GM18502 (cell line): ENCODE measurements around the gene VOPP1.
"Not testable (repeated sequence)": the region's sequence is repeated elsewhere in the genome, so short reads cannot be mapped to it uniquely, and the experiment has no call there.

Experiments used
- ATAC-seq: cut with Tn5 transposase; IDR thresholded peaks from one replicate; pipeline ENCODE4 v1.9.1; 2021; ENCODE audit warnings: mild to moderate bottlenecking; ENCODE audit not compliant: unreplicated experiment, poor library complexity

VOPP1 gene

DNA sequence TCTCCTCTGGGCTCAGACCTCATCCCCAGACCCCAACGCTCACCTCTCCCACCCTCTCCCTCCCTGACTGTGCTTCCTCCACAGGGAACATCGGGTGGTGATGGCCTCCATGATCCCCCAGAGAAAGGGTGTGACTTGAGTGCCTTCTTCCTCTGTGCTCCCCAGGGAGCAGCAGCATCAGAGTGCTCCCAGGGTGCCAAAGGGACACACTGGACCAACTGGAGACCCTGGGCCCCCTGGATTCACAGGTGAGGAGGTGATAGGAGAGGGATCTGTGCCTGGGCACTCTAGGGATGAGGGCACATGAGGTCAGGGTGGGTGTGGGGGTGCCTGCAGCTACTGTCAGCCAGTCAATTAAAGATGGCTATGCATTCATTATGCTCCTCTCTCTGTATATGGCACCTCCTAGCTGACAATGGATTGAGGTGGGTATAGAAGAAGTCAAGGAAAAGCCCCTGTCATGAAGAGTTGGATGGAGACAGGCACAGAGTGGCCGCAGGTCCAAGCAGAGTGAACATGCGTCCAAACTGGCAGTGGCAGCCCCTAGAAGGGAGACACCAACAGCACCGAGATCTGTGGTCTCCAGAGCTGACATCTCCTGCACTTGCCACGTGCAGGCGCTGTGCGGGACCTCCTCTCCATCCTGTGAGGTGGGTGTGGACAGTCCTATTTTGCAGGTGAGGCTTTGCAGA, 15.5 kb upstream of the VOPP1 start:
- ATAC-seq = no peak

DNA sequence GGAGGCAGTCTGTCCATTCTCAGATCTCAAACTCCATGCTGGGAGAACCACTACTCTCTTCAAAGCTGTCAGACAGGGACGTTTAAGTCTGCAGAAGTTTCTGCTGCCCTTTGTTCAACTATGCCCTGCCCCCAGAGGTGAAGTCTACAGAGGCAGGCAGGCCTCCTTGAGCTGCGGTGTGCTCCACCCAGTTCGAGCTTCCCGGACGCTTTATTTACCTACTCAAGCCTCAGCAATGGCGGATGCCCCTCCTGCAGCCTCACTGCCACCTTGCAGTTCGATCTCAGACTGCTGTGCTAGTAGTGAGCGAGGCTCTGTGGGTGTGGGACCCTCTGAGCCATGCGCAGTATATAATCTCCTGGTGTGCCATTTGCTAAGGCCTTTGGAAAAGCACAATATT, 10.4 kb upstream of the VOPP1 start:
- ATAC-seq = not testable (repeated sequence)

DNA sequence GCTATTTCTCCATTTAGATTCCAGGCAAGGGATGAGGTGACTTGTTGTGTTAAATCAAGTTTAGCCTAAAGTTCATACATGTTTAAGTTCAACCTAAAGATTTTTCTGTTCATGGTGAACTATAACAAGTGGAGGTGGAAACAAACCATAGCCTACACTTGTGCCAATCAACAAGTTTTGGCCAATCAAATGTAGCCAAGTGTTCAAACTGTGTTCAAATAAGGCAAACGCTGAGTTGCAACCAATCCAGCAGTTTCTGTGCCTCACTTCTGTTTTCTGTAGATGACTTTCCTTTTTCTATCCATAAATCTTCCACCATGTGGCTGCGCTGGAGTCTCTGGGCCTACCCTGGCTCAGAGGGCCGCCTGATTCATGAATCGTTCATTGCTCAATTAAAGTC, 4.5 kb upstream of the VOPP1 start:
- no peak for ATAC-seq

DNA sequence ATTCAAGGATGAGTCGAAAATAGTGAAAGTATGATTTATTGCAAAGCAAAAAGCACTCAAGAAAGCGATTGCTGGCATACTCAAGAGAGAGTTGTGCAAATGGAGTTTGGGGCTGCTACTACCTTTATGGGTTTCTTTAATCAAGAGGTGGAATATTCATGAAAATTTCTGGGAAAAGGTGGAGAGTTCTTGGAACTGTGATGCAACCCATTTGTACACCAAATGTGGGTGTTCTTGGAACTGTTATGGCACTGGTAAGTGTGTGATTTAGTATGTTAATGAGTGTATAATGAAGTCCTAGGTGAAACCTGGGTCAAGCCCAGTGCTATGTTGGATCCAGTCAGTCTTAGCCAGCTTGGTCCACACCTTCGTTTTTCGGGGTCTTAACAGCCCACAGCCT, 3.4 kb upstream of the VOPP1 start:
- ATAC-seq = no peak

DNA sequence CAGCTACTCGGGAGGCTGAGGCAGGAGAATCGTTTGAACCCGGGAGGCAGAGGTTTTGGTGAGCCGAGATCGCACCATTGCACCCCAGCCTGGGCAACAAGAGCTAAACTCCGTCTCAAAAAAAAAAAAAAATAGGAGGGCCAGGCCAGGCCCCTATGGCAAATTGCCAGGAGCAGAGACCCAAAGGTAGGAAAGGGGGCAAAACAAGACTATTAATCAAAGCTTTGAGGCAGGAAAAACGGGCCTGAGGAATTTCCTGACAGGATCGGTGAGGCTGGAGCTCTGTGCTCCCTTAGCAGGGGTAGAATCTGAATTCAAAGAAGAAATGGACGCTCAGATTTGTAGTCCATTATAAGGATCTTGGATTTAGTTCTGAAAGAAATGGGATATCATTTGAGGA, 2.8 kb upstream of the VOPP1 start:
- no peak for ATAC-seq

DNA sequence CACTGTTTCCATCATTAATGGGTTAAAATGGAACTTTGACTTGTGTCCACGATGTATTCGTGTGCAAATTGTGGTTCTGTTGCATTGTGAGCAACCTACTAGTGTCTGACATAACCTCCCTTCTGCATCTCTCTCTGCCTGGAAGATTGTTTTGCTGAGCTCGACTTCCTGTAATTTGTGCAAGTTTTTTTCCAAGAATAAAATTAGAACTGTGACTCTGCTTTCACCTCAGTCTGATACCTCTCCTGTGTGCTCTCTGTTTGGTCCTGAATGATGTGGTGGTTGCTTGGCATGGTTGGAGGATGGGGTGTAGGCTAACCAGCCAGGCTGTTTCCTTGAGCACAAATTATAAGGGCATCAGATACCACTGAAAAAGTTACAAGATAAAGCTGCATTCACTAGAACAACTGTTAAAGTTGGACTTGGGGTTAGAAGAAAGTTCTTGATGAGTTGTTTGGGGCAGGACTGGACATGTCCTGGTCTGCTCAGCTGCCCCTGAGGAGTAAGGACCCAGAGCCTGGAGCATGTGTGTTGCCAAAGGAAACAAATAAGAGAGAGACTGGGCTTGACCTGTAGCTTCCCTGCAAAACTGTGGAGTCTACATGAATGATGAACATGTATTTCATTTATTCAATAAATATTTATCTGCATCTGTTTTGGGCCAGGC, 1.9 kb upstream of the VOPP1 start:
- ATAC-seq = no peak

DNA sequence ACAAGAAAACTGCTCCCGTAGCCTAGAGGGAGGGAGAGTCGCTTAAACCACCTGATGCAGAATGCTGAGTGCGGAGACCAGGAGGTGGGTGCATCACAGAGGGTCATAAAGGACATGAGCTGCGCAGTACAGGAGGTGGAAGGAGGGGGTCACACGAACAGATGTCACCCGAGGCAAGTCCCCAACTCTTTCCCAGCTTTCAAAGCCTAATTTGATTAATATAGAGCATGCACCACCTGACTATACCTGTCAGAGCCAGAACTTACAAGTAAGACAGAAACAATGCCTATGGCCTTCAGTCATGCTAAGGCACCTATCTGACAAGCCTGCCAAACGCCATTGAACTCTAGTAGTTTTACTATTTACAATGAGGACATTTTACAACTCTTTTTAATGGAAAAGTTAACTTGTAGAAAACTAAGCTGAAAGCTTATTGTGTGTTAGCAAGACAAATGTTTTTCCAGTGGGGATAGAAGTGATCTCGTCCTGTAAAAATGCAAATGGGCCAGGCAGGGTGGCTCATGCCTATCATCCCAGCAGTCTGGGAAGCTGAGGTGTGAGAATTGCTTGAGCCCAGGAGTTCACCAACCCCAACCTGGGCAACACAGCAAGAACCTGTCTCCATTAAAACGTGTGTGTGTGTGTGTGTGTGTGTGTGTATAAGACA, 1.1 kb upstream of the VOPP1 start:
- ATAC-seq = no peak

DNA sequence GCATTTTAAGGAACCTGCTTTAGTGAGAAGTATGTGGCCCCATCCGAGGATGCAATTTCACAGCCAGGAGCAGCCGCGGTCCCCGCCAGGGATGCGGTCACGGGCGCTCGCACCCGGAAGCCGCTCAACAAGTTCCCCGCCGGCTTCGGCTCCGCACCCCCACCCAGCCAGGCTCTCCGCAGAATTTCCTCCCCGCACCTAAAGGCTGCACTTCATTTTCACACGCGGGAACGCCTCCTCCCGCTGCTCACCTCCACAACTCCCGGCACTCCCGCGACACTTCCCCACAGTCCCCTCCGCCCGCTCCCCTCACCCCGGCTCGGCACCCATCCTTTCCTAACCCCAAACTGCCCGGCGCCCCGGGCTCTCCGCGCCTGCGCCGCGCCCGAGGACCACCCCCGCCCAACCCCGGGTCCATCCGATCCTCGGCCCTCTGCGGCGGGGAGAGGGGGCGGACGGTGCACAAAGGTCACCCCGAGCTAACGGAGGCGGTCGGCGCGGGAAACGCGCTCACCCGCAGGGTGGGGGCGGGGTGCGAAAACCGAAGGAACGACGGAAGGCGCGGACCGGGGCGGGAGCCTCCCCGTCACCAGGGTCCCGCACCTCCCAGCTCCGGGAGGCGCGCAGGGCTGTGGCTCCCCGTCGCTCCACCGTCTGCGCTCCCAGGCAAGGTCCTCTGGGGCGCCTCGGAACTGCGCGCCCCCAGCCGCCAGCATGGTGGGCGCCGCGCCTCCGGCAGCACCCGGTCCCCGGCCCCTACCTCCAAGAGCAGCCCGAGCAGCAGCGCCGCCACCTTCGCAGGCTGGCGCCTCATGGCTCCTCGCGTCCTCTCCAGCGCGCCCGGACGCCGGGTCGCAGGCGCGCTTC, 558 bp downstream of the VOPP1 start:
- peak; percentile 19 for ATAC-seq

DNA sequence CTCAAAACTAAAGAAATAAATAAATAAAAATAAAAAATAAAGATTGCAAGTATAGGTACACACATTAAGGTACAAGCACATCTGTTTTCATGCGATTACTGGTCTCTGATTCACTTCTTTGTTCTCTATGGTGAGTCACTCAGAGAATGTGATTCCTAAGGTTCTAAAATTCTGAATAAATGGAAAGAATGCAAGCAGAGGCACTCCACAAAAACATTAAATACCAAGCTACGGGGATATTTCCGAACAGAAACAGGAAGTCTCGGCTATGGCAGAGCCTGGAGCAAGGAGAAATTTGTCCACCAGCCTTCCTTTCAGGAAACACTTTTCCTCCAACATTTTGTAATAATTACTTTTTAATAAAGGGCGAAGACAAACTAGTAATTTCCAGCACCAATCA, 1.4 kb downstream of the VOPP1 start:
- no peak for ATAC-seq

DNA sequence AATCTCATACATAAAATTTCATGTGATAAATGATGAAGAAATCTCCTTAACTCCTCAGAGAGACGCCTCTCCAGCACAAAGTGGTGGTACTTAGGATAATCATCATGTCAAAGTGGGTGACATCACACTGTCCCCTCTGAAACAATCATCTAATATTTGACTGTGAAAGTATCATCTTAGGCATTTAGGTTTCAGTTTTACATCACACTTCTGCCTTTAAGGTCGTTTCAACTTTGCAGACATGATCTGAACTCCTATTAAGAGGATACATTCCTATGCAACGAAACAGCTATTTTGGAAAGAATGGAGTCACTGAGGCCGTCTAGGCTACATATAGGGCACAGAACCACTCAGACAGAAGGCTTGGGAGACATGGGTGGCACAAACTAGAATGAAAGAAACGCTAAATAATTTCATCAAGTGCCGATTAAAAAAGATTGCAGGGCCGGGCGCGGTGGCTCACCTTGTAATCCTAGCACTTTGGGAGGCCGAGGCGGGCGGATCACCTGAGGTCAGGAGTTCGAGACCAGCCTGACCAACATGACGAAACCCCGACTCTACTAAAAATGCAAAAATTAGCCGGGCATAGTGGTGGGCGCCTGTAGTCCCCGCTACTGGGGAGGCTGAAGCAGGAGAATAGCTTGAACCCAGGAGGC, 2.0 kb downstream of the VOPP1 start:
- peak; percentile 41 for ATAC-seq

DNA sequence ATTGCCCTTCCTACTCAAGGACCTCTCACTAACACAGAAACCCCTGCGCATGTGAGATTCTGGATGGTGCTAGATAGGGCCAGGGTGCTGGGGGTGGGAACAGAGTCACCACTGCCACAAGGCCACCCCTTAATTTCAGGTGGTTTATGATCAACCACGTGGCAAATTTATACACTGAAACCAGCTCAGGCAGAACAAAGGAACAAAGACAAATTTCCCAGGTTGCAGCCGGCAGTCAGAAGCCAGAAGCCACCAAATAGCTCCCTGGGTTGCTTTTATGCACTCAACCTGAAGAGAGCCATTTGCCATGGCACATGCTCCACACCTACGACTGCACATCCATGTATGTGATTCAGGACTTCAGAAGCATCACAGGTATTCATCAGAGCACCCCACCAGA, 2.5 kb downstream of the VOPP1 start:
- ATAC-seq = peak; percentile 27

DNA sequence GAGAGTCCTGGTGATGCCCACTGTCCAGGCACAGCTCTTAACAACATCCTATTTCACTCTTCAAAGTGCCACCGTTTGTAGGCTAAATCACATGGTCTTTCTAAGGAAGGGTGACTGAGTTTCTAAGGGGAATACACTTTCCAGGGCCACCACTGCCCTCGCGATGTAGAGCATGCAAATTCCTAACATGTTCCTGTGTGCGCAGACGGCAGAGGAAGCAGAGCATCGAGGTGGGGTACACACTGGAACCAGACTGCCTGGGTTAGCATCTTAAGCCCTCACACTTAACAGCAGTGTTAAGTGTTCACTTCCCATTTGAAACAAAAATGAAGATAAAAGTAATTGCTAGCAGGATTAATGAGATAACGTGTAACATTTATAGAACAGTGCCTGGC, 3.0 kb downstream of the VOPP1 start:
- ATAC-seq = no peak

DNA sequence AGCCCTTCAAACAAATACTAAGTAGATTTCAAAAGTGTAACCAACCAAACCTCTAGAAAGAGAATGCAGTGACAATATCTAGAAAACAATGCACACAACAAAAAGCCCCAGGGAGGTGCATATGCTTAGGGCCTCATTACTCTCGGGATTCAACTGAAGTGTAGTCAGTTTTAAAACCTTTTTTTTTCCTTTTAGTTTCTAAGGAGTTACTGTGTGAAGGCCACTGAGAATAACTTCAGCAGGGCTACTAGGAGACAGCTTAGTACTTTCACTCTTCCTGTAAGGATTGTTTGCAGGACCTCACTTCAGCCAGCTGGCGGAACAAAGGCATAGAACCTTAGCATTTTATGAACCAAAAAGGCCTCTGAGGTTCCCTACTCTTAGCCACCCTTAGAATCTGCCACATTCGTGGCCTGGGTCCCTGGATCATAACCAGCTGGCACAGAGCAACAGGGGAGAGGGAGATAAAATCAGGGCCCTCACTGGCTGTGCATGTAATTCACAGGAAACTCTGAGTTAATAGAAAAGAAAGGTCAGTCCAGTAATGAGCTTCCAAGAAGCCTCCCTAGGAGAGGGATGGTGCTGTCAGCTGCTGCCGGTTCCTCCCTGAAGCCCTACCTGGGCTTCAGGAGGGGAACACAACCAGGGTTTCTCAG, 3.6 kb downstream of the VOPP1 start:
- no peak for ATAC-seq

DNA sequence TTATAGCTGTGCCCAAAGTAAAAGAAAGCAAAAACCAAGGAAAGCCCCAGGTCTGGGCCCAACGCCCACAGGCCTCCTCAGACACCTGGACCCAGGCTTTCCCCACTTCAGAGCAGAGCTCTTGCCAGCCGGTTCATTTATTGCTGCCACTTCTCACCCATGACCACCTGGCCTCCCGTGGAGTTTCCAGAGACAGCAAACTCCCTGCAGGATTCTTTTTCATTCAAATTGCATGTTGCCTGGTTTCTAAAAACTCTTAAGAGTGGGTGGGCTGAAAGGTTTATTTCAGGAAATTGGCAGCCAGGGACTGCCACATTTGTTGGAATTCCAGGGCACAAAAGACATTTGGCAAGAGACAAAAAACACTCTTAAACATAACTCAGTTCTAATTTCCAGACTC, 4.7 kb downstream of the VOPP1 start:
- no peak for ATAC-seq

DNA sequence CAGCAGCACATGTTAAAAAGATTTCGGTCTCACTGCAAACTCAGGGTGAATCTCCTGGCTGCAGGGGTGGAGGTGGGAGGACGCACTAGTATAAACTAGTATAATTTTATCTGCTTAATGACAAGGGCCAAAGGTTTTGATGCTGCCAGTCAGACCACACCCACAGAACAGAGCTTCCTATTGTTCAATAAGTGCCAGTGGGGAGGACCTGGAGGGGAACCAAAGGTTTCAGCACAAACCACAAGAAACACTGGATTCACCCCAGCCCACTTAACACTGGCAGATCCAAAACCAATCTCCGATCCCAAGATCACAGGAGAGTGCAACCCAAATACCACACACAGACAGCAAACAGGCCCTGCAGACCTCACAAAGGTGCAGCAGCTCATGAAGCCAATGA, 6.6 kb downstream of the VOPP1 start:
- ATAC-seq = no peak

DNA sequence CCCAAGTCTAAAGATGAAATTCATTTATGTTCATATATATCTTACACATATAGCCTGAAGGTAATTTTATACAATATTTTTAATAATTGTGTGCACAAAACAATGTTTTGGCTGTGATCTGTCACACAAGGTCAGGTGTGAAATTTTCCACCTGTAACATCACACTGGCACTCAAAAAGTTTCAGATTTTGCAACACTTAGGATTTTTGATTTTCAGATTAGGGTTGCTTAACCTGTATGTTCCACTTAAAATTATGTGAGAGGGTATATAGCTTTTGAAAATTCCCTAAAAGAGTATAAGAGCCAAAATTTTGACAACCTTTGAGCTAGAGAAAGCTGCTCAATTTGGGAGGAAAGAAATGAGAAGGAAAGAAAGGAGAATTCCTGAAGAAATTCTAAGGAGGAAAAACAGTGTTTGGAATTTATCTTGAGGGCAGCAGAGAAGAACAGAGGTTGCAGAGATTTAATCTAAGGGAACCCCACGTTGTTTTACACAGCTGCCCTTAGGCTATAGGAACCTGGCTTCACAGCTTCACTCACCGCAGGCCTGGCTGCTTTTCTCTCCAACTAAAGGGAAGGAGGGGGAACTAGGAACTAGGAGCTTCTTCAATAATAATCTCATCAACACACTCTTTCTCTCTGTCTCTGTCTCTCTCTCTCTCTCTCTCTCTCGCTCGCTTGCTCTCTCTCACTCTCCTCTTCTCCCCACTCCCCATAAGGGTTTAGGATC, 8.5 kb downstream of the VOPP1 start:
- ATAC-seq = no peak

DNA sequence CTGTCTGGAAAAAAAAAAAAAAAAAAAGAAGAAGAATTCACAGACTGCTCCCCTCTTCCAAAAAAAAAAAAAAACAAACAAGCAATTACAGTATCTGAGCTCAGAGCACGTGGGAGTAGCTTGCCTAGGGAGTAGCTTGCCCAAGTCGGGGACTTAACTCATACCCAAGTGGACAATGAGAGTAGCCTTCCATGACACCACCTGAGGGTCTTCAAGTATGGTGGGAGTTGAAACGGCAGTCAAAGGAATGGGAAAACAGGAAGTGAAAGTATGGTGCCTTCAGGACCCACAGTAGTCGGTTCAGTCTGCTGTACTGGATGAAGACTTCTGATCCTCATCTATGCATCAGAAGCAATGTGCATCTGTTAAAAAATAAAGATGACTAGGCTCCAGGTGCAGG, 10.6 kb downstream of the VOPP1 start:
- ATAC-seq = no peak

DNA sequence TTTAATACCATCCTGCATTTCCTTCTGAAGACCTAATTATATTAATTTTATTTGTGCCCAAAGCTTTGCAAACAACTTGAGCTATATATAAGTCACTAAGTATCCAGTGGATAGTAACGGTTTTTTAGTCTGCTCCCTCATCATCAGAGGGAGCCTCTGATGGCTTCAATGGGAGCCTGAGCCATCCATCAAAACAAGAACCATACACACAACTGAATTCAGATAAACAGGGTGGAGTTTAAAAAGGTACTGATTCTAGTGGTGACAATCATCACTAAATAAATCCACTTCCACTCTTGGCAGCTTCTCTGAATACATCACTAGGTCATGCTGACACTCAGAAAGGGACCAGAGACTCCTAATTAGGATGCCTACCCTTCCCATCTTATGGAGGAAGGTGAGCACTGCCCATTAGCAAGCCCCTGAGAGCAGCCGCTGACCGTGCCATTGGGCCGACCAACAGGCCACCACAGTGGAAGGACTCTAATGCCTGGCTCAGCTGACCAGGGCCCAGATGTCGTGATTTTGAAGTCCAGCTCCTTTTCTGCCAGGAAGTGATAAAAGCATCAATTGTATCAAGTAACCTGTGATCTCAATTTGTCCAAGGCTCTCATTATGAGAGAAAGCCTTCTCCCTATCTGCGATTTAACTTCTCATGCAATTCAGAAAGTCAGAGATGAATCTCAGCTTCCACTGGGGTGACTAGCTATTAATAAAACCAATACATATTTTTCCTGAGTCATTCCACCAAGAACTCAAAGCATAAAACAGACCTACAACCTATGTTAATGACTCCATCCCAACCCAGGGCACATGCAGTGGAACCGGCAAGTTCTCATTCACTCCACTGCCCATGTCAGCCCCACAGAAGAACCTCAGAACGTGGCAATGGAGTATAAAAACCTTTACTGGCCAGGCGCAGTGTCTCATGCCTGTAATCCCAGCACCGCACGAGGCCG, 13.1 kb downstream of the VOPP1 start:
- no peak for ATAC-seq
